Fibroblast of lung (primary cell): ENCODE measurements around the gene NDUFS2.

ENCODE experiments used
- CTCF ChIP-seq, 2 donors: IDR thresholded peaks in 1 of 2; conservative IDR thresholded peaks in 1 of 2; 1 replicate in 1 of 2; 2 replicates in 1 of 2; pipeline ENCODE4 v1.5.1; 2011 to 2012; ENCODE audit warnings: low read length in 2 of 2, control low read depth in 1 of 2, inconsistent platforms in 1 of 2, low read depth in 1 of 2, mild to moderate bottlenecking in 1 of 2
- EZH2 ChIP-seq: IDR thresholded peaks from 2 replicates; pipeline ENCODE4 v1.5.1; 2012; ENCODE audit warnings: low read length, control low read depth, mild to moderate bottlenecking; ENCODE audit errors: missing control alignments

- no peak for TF ChIP-seq CTCF (conservative IDR thresholded peaks at IDR 0.05 in 1 of 2, IDR thresholded peaks at IDR 0.05 in 1 of 2; ENCODE audit: low read depth in 1 of 2, low read length in 2 of 2)
- TF ChIP-seq EZH2 = no peak
Measured at GRCh38 chr1:161174911-161175310, 27.3 kb upstream of the NDUFS2 start.
